Vagina (tissue), 2 donors: ENCODE data around the gene GIMAP5.

Experiments used
- CTCF ChIP-seq, 3 experiments: fragments of 450-650 bp in 2 of 3; fragments of 200-600 bp in 1 of 3; sonication (generic) in 1 of 3; IDR thresholded peaks; one replicate each; pipeline ENCODE4 v1.5.1; 2017 to 2019; ENCODE audit warnings: antibody characterized with exemption in 3 of 3, mild to moderate bottlenecking in 2 of 3, moderate library complexity in 2 of 3
- POLR2A ChIP-seq, 2 donors: fragments of 450-650 bp; IDR thresholded peaks; one replicate each; pipeline ENCODE4 v1.6.1; 2017; ENCODE audit warnings: antibody characterized with exemption in 2 of 2, mild to moderate bottlenecking in 2 of 2, moderate library complexity in 2 of 2

GRCh38 chr7:150715293-150715692 lies 21.9 kb upstream of the GIMAP5 start:
- TF ChIP-seq CTCF (IDR thresholded peaks at IDR 0.05) (no peak), POLR2A (IDR thresholded peaks at IDR 0.05) (no peak)
